Nephron progenitor cell (in vitro differentiated cells): ENCODE data around the gene USP7.

ENCODE experiments used
- DNase-seq: peaks from one replicate; pipeline ENCODE4 v3.0.0; 2021
- H3K27ac Mint-ChIP-seq: 2 replicates; pipeline ENCODE4 v1.8.0; 2021; ENCODE audit warnings: mild to moderate bottlenecking, moderate library complexity, mixed read lengths
- H3K27me3 Mint-ChIP-seq: 2 replicates; pipeline ENCODE4 v1.8.0; 2021; ENCODE audit warnings: mild to moderate bottlenecking, low read depth, mixed read lengths; ENCODE audit not compliant: poor library complexity
- H3K36me3 Mint-ChIP-seq: 2 replicates; pipeline ENCODE4 v1.8.0; 2021; ENCODE audit warnings: low read depth, mixed read lengths
- H3K4me1 Mint-ChIP-seq: 2 replicates; pipeline ENCODE4 v1.8.0; 2021; ENCODE audit warnings: mixed read lengths
- H3K4me3 Mint-ChIP-seq: 2 replicates; pipeline ENCODE4 v1.8.0; 2021; ENCODE audit warnings: mild to moderate bottlenecking, moderate library complexity, mixed read lengths
- H3K9me3 Mint-ChIP-seq: 2 replicates; pipeline ENCODE4 v1.8.0; 2021; ENCODE audit warnings: mild to moderate bottlenecking, moderate library complexity, mixed read lengths
- CTCF ChIP-seq: fragments of 200-600 bp; sonication (generic); IDR thresholded peaks from 2 replicates; pipeline ENCODE4 v1.5.0; 2021; ENCODE audit warnings: antibody characterized with exemption

USP7 gene

GRCh38 chr16:8905795-8906591 lies 57.7 kb downstream of the USP7 start:
- Mint-ChIP-seq H3K4me1 (no peaks in the 10 kb centered on the region), H3K36me3 (peaks cover 77% of the 10 kb centered on the region), H3K27me3 (no peaks in the 10 kb centered on the region), H3K27ac (no peak overlapping the region), H3K4me3 (no peak overlapping the region), H3K9me3 (no peaks in the 10 kb centered on the region)
- no peak for DNase-seq
- TF ChIP-seq CTCF, result no peak

GRCh38 chr16:8905168-8905762 lies 58.4 kb downstream of the USP7 start:
- H3K27ac Mint-ChIP-seq, result no peak overlapping the region
- DNase-seq, result no peak
- no peak overlapping the region for H3K4me3 Mint-ChIP-seq
- no peaks in the 10 kb centered on the region for H3K9me3 Mint-ChIP-seq
- H3K4me1 Mint-ChIP-seq, result no peaks in the 10 kb centered on the region
- H3K27me3 Mint-ChIP-seq, result no peaks in the 10 kb centered on the region
- no peak for TF ChIP-seq CTCF
- peaks cover 78% of the 10 kb centered on the region for H3K36me3 Mint-ChIP-seq

- no peaks in the 10 kb centered on the region for H3K27me3 Mint-ChIP-seq
- peaks cover 86% of the 10 kb centered on the region for H3K36me3 Mint-ChIP-seq
- DNase-seq, result no peak
- H3K4me1 Mint-ChIP-seq, result no peaks in the 10 kb centered on the region
- H3K27ac Mint-ChIP-seq, result no peak overlapping the region
- TF ChIP-seq CTCF, result no peak
- H3K9me3 Mint-ChIP-seq, result no peaks in the 10 kb centered on the region
- no peak overlapping the region for H3K4me3 Mint-ChIP-seq
Measured at GRCh38 chr16:8904018-8904430, 59.7 kb downstream of the USP7 start.

- no peaks in the 10 kb centered on the region for H3K4me1 Mint-ChIP-seq
- no peak for TF ChIP-seq CTCF
- H3K27me3 Mint-ChIP-seq, result no peaks in the 10 kb centered on the region
- peak overlapping the region; percentile 68 for H3K27ac Mint-ChIP-seq
- H3K9me3 Mint-ChIP-seq, result no peaks in the 10 kb centered on the region
- DNase-seq, result no peak
- H3K4me3 Mint-ChIP-seq, result no peak overlapping the region
- peaks cover 88% of the 10 kb centered on the region for H3K36me3 Mint-ChIP-seq
Measured at GRCh38 chr16:8903004-8903403, 60.7 kb downstream of the USP7 start.

GRCh38 chr16:8901320-8901861 lies 62.3 kb downstream of the USP7 start:
- peaks cover 87% of the 10 kb centered on the region for H3K36me3 Mint-ChIP-seq
- no peak for DNase-seq
- TF ChIP-seq CTCF, result no peak
- H3K4me3 Mint-ChIP-seq, result no peak overlapping the region
- no peaks in the 10 kb centered on the region for H3K27me3 Mint-ChIP-seq
- H3K27ac Mint-ChIP-seq, result peak overlapping the region; percentile 78
- no peaks in the 10 kb centered on the region for H3K4me1 Mint-ChIP-seq
- H3K9me3 Mint-ChIP-seq, result no peaks in the 10 kb centered on the region
